Measurements from ENCODE around the gene IST1. TPM values are rescaled to one million over a fixed set of nuclear protein-coding genes. Genes with fewer than 3 reads are reported as not detected.
A peak's percentile ranks its signal among the peaks of the same experiment; 100 is the strongest.
"Not testable (repeated sequence)": the region's sequence is repeated elsewhere in the genome, so short reads cannot be mapped to it uniquely, and the experiment has no call there.

IST1 gene
- total and polyA plus RNA-seq, 12 donors, result 80.6 to 140 (median 103) TPM

GRCh38 chr16:71859762-71860521 is 35.4 kb upstream of the IST1 start:
- H3K27me3 ChIP-seq, result no peaks in the 10 kb centered on the region
- ATAC-seq (peak in 1 of 8 donors; percentile 18), DNase-seq (no peak)
- TF ChIP-seq CTCF (IDR thresholded peaks at IDR 0.05), result no peak
- H3K36me3 ChIP-seq, result peaks cover 0 to 96% (median 22%) of the 10 kb centered on the region in 9 donors
- peak overlapping the region in 6 of 10 donors; percentile 47 to 79 (median 76) for H3K27ac ChIP-seq
- no peak overlapping the region for H3K4me3 ChIP-seq
- intact Hi-C loops (cut with DNase I), result loop anchor here in 1 of 10 donors (10.0 kb wide), 1 partner anchor 1315 kb away; no protein-coding TSS in a partner anchor
- H3K4me1 ChIP-seq, result peaks cover 0 to 48% (median 7%) of the 10 kb centered on the region in 9 donors
- no peaks in the 10 kb centered on the region for H3K9me3 ChIP-seq
- 96 to 98% methylated on average over 32 of the region's 32 CpGs for WGBS, 2 donors

GRCh38 chr16:71863995-71864394 is 31.3 kb upstream of the IST1 start:
- Histone ChIP-seq H3K27ac (no peak overlapping the region), H3K27me3 (no peaks in the 10 kb centered on the region), H3K4me3 (no peak overlapping the region), H3K36me3 (peaks cover 0 to 96% (median 22%) of the 10 kb centered on the region in 9 donors), H3K9me3 (no peaks in the 10 kb centered on the region), H3K4me1 (peaks cover 0 to 9% (median 0%) of the 10 kb centered on the region in 9 donors)
- no peak for TF ChIP-seq CTCF (IDR thresholded peaks at IDR 0.05)
- ATAC-seq, result no peak
- no peak for DNase-seq
- WGBS, 2 donors, result 95 to 99% methylated on average over 5 of the region's 5 CpGs
- intact Hi-C loops (cut with DNase I), result no loop called here

GRCh38 chr16:71865173-71865863 is 30.0 kb upstream of the IST1 start:
- DNase-seq (no peak), ATAC-seq (peak in 1 of 8 donors; percentile 39)
- Histone ChIP-seq H3K9me3 (no peaks in the 10 kb centered on the region), H3K27ac (no peak overlapping the region), H3K4me3 (no peak overlapping the region), H3K27me3 (no peaks in the 10 kb centered on the region), H3K4me1 (no peaks in the 10 kb centered on the region), H3K36me3 (peaks cover 0 to 96% (median 18%) of the 10 kb centered on the region in 9 donors)
- WGBS, 2 donors, result 87 to 91% methylated on average over 7 of the region's 7 CpGs
- intact Hi-C loops (cut with DNase I), result no loop called here
- no peak for TF ChIP-seq CTCF (IDR thresholded peaks at IDR 0.05)

DNA sequence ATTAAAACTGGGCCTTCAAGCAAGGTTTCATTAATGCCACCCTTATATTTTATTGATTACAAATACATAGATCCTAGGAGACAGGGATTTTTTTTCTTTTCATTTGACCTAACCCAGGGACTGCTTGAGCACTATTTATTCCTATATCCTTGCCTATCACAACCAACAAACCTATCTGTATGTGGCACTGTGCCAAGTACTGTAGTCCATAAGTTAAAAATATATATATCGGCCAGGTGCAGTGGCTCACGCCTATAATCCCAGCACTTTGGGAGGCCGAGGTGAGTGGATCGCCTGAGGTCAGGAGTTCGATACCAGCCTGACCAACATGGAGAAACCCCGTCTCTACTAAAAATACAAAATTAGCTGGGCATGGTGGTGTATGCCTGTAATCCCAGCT is 28.2 kb upstream of the IST1 start:
- 87 to 95% methylated on average over 6 of the region's 6 CpGs for WGBS, 2 donors
- H3K27me3 ChIP-seq; H3K9me3 ChIP-seq; ATAC-seq; H3K4me1 ChIP-seq; H3K27ac ChIP-seq; intact Hi-C loops (cut with DNase I); H3K4me3 ChIP-seq; DNase-seq: not testable (repeated sequence)
- H3K36me3 ChIP-seq, result peaks cover 0 to 95% (median 16%) of the 10 kb centered on the region in 9 donors
